ENCODE results near the gene WDR62. TPM values are rescaled to one million over a fixed set of nuclear protein-coding genes. Genes with fewer than 3 reads are reported as not detected.

Gene WDR62
- total RNA-seq, 2 experiments from 2014 or later = 13.6 to 14.3 TPM

DNA sequence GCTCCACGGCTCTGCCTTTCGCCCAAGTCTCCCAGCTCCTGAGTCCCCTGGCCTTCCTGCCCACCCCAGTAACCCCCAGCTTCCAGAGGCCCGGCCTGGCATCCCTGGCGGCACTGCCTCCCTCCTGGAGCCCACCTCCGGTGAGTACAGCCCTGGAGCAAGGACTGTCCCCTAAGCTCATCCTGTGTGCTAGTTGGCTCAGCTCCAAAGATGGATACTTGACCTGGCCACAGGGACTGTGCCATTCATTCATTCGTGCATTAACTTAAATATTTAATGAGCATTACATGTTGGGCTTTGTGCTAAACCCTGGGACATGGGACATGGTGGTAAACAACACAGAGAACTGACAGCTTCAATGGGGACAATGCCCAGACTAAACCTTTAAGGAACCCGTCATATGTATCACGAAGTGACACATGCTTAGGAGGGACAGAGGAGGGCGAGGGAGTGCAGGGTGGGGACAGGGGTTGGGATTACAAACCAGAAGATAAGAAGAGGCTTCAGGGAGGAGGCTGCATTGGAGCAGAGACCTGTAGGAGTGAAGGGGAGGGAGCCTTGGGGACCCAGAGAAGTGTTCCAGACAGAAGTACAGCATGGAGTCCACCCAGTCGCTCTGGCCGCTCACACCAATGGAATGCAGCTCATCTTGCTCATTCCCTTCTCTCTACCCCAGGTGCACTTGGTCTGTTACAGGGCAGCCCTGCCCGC is 49.3 kb downstream of the WDR62 start:
- peaks cover 13% of the 10 kb centered on the region for H3K36me3 Mint-ChIP-seq (ENCODE audit: low read depth)
- H3K4me1 Mint-ChIP-seq = no peaks in the 10 kb centered on the region
- no peaks in the 10 kb centered on the region for H3K27me3 Mint-ChIP-seq
- intact Hi-C loops (cut with DNase I, micrococcal nuclease) = no loop called here
- ATAC-seq (no peak), DNase-seq (no peak)
- no peak overlapping the region for H3K27ac Mint-ChIP-seq
- CTCF ChIA-PET = interaction anchor here (1.1 kb wide), 1 partner anchor 10 kb away, joined by 3 read pairs; no protein-coding TSS in a partner anchor
- POLR2A ChIA-PET = no interaction called here
- H3K9me3 Mint-ChIP-seq (ENCODE audit: low read depth) = no peaks in the 10 kb centered on the region
- no peak overlapping the region for H3K4me3 Mint-ChIP-seq

DNA sequence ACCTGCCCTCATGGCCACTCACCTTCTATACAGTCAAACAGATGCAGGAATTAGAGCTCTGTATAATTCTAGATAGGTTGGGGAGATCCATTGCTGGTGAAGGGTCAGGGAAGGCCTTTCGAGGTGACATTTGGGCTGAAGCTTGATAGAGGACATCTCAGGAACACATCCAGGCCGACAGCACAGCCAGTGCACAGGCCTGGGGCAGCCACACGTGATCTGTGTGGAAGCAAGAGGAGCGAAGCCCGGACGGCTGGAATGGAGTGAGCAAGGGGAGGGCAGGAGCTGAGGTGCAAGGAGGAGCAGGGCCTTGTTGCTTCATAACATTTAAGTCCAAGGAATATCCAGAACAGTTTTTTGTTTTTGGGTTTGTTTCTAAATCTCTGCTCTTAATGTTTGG is 51.7 kb downstream of the WDR62 start:
- no peak for DNase-seq
- ChIA-PET CTCF (interaction anchor here (0.6 kb wide), 2 partner anchors 494 to 656 kb away, joined by 4 read pairs; no protein-coding TSS in a partner anchor), POLR2A (interaction anchor here (0.6 kb wide), 1 partner anchor 37 kb away, joined by 9 read pairs; no protein-coding TSS in a partner anchor)
- H3K4me1 Mint-ChIP-seq = no peaks in the 10 kb centered on the region
- H3K9me3 Mint-ChIP-seq (ENCODE audit: low read depth) = no peaks in the 10 kb centered on the region
- intact Hi-C loops (cut with DNase I, micrococcal nuclease) = no loop called here
- no peak overlapping the region for H3K27ac Mint-ChIP-seq
- no peak for ATAC-seq
- no peak overlapping the region for H3K4me3 Mint-ChIP-seq
- peaks cover 12% of the 10 kb centered on the region for H3K36me3 Mint-ChIP-seq (ENCODE audit: low read depth)
- H3K27me3 Mint-ChIP-seq = no peaks in the 10 kb centered on the region

DNA sequence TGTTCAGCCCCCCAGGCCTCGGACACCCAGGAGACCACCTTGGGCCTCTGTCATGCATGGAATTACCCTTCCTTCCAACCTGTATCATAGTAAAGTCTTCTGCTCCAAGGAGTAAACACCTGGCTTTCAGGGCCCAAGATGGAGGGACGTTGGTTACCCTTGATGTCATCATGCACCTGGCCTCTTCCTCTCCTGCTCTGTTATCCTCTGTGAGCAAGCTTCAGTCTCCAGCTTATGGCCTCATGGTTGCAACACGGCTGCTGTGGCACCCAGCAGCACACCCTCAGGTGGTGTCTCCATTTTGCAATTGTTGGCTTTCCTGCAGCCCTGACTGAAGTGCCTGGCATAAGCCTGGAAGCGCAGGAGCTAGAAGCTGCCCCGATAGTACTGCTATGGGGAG is 52.3 kb downstream of the WDR62 start:
- Mint-ChIP-seq H3K4me1 (no peaks in the 10 kb centered on the region), H3K27ac (no peak overlapping the region), H3K27me3 (no peaks in the 10 kb centered on the region), H3K9me3 (ENCODE audit: low read depth) (no peaks in the 10 kb centered on the region), H3K36me3 (ENCODE audit: low read depth) (peaks cover 12% of the 10 kb centered on the region), H3K4me3 (no peak overlapping the region)
- DNase-seq = no peak
- intact Hi-C loops (cut with DNase I, micrococcal nuclease) = no loop called here
- POLR2A ChIA-PET = no interaction called here
- ATAC-seq = no peak
- CTCF ChIA-PET = interaction anchor here (0.6 kb wide), 1 partner anchor 495 kb away, joined by 4 read pairs; no protein-coding TSS in a partner anchor

DNA sequence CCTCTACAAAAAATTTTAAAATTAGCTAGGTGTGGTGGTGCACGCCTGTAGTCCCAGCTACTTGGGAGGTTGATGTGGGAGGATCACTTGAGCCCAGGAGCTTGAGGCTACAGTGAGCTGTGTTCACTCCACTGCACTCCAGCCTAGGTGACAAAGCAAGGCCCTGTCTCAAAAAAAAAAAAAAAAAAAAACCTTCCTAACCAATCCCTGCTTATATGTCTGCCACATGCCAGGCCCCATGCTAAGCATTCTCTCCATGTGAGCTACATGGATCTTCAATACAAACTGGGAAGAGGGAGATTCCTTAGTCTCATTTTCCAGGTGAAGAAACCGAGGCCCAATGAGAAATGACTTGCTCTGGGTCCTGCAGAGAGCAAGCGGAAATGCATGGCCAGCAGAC is 54.0 kb downstream of the WDR62 start:
- Mint-ChIP-seq H3K27ac (no peak overlapping the region), H3K4me3 (no peak overlapping the region), H3K36me3 (ENCODE audit: low read depth) (peaks cover 21% of the 10 kb centered on the region), H3K9me3 (ENCODE audit: low read depth) (no peaks in the 10 kb centered on the region), H3K27me3 (no peaks in the 10 kb centered on the region), H3K4me1 (peaks cover 8% of the 10 kb centered on the region)
- ChIA-PET POLR2A (interaction anchor here (0.5 kb wide), 1 partner anchor 95 kb away, joined by 3 read pairs; no protein-coding TSS in a partner anchor), CTCF (no interaction called here)
- no peak for ATAC-seq
- DNase-seq = no peak
- intact Hi-C loops (cut with DNase I, micrococcal nuclease) = no loop called here

DNA sequence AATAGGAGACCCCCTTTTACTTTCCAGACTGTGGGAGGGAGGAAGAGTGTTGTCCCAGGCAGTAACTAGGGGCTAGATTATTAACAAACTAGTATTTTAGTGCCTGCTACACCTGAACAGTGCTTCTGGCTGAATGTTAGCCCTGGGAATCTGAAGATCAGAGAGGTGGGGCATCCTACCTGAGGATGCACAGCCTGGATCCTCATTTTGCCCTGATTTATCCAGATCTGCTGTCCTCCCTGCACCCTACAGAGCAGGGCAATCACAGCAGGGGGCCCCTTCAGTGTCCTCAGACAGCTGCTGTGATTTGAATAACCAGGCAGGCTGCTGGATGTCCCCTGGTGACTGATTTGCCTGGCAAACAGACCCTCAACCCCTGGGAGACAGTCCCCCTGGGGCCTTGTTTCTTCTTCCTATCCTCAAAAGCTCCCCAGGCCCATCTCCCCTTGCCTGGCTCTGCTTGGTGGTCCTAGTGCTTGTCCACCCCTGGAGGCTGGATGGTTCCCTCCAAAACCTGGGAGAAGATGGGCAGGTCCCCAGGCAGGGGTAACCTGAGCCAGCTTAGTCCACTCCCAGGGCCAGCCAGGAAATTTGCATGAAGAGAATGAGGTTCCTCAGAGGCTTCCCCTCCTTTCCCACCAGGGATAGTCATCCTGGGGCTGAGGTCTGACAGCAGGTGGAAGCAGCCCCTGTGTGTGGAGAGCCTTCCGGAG is 55.9 kb downstream of the WDR62 start, which contains the start of gene OVOL3:
TSS of gene OVOL3 (plus strand) at position 657 of the 713 bp plus-strand sequence. CDS start 60 bp downstream, outside the sequence.
- Mint-ChIP-seq H3K27me3 (no peaks in the 10 kb centered on the region), H3K4me1 (peaks cover 11% of the 10 kb centered on the region), H3K27ac (no peak within 1 kb of the TSS), H3K9me3 (ENCODE audit: low read depth) (no peaks in the 10 kb centered on the region), H3K36me3 (ENCODE audit: low read depth) (peaks cover 24% of the 10 kb centered on the region), H3K4me3 (no peak within 1 kb of the TSS)
- intact Hi-C loops (cut with DNase I, micrococcal nuclease) = loop anchor here in 1 of 2 experiments (10.0 kb wide), 1 partner anchor 396 kb away; the partner anchor contains the start of gene KMT2B
- ATAC-seq (no peak), DNase-seq (no peak)
- ChIA-PET CTCF (no interaction called here), POLR2A (no interaction called here)

DNA sequence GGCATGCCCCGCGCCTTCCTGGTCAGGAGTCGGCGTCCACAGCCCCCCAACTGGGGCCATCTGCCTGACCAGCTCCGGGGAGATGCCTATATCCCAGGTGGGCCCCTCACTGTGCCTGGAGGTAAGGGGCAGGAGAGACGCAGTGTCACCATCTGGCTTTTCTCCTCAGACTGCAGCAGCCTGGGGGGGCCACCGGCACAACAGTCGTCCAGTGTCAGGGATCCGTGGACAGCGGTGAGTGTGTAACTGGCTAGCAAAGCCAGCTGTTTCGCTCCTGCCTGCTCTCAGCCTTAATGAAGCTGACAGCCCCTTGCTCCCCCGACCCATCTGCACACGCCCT is 56.5 kb downstream of the WDR62 start:
- DNase-seq (no peak), ATAC-seq (no peak)
- Mint-ChIP-seq H3K9me3 (ENCODE audit: low read depth) (no peaks in the 10 kb centered on the region), H3K36me3 (ENCODE audit: low read depth) (peaks cover 26% of the 10 kb centered on the region), H3K27ac (no peak overlapping the region), H3K4me1 (peaks cover 14% of the 10 kb centered on the region), H3K27me3 (no peaks in the 10 kb centered on the region), H3K4me3 (no peak overlapping the region)
- ChIA-PET CTCF (no interaction called here), POLR2A (no interaction called here)
- intact Hi-C loops (cut with DNase I, micrococcal nuclease) = loop anchor here in 1 of 2 experiments (10.0 kb wide), 1 partner anchor 396 kb away; the partner anchor contains the start of gene KMT2B

DNA sequence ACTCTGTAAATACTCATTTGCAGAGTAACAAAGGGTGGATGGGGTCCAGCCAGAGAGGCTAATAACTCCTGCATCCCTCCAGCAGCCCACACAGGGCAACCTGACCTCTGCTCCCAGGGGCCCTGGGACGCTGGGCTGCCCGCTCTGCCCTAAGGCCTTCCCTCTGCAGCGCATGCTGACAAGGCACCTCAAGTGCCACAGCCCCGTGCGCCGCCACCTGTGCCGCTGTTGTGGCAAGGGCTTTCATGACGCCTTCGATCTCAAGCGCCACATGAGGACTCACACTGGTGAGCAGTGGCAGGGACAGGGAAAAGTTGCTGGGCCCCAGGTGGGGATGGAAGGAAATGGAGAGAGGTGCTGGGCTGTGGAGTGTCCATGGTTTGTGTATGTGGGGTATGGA is 58.0 kb downstream of the WDR62 start:
- H3K36me3 Mint-ChIP-seq (ENCODE audit: low read depth) = peaks cover 32% of the 10 kb centered on the region
- H3K9me3 Mint-ChIP-seq (ENCODE audit: low read depth) = no peaks in the 10 kb centered on the region
- no peak overlapping the region for H3K27ac Mint-ChIP-seq
- DNase-seq (no peak), ATAC-seq (no peak)
- intact Hi-C loops (cut with DNase I, micrococcal nuclease) = loop anchor here in 1 of 2 experiments (10.0 kb wide), 1 partner anchor 398 kb away; the partner anchor contains the start of gene KMT2B
- H3K27me3 Mint-ChIP-seq = no peaks in the 10 kb centered on the region
- ChIA-PET CTCF (interaction anchor here (1.4 kb wide), 1 partner anchor 15 kb away, joined by 3 read pairs; no protein-coding TSS in a partner anchor), POLR2A (no interaction called here)
- peaks cover 25% of the 10 kb centered on the region for H3K4me1 Mint-ChIP-seq
- peak overlapping the region; percentile 98 for H3K4me3 Mint-ChIP-seq

DNA sequence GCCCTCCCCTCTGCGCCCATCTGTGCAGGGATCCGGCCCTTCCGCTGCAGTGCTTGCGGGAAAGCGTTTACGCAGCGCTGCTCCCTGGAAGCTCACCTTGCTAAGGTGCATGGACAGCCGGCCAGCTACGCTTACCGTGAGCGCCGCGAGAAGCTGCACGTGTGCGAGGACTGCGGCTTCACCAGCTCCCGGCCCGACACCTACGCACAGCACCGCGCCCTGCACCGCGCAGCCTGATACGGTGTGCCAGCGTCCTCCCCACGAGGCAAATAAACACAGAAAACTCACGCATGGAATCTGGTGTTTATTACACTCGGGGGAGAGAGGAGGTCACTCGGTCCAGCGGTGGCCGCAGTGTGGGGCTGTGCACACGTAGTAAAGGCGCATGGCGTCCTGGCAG is 58.7 kb downstream of the WDR62 start:
- DNase-seq (no peak), ATAC-seq (no peak)
- H3K27me3 Mint-ChIP-seq = no peaks in the 10 kb centered on the region
- H3K4me3 Mint-ChIP-seq = peak overlapping the region; percentile 98
- ChIA-PET POLR2A (no interaction called here), CTCF (interaction anchor here (0.6 to 1.4 kb wide), 2 partner anchors 15 to 52 kb away, joined by 3 read pairs; no protein-coding TSS in a partner anchor)
- intact Hi-C loops (cut with DNase I, micrococcal nuclease) = loop anchor here in 1 of 2 experiments (10.0 kb wide), 1 partner anchor 399 kb away; the partner anchor contains the start of gene KMT2B
- peaks cover 35% of the 10 kb centered on the region for H3K36me3 Mint-ChIP-seq (ENCODE audit: low read depth)
- no peaks in the 10 kb centered on the region for H3K9me3 Mint-ChIP-seq (ENCODE audit: low read depth)
- peak overlapping the region; percentile 93 for H3K27ac Mint-ChIP-seq
- H3K4me1 Mint-ChIP-seq = peaks cover 28% of the 10 kb centered on the region

DNA sequence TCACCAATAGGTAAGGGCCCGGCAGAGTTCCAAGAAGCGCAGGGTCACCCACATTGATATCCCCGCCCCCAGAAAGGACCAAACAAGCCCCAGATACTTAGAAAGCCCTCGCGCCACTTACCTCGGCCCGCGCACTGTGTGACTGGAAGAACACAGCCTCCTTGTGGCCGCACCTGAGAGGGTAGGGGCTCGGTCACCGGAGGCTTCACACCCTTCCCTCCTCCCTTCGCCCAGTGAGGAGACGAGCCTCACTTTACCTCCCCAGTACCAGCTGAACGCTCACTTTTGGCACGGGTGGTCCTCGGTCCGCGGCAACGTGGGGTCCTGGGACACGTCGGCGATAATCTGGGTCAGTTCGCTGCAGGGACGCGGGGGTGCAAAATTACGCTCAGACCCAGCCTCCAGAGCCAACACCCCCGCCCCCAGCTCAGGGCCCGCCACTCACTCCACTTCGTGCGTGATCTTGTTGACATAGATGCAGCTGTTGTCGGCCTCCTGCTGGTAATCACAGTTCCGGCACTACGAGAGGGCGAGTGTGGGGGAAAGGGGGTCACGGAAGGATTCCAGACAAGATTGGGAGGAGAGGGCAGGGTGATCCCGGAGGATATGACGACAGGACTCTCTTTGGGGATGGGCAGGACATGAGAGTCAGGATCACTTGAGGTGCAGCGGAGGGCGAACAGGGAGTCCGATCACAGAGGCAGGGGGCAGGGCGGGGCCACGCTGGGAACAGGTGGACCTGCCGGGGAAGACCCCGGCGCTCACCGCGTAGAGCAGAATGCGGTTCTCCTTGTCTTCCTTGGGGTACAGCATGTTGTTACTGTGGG is 59.4 kb downstream of the WDR62 start:
- Mint-ChIP-seq H3K4me3 (peak overlapping the region; percentile 98), H3K4me1 (peaks cover 28% of the 10 kb centered on the region), H3K36me3 (ENCODE audit: low read depth) (peaks cover 32% of the 10 kb centered on the region), H3K27me3 (no peaks in the 10 kb centered on the region), H3K9me3 (ENCODE audit: low read depth) (no peaks in the 10 kb centered on the region), H3K27ac (peak overlapping the region; percentile 93)
- ChIA-PET POLR2A (interaction anchor here (0.6 to 1.3 kb wide), 2 partner anchors 60 to 131 kb away, joined by 4 to 5 read pairs; partner anchors contain the start of gene THAP8), CTCF (interaction anchor here (0.6 to 1.4 kb wide), 6 partner anchors 14 to 54 kb away, joined by 3 to 8 read pairs (median 3); no protein-coding TSS in a partner anchor)
- DNase-seq (peak; percentile 53), ATAC-seq (no peak)
- intact Hi-C loops (cut with DNase I, micrococcal nuclease) = loop anchor here (2.0 to 10.0 kb wide), 3 partner anchors 373 to 737 kb away; partner anchors contain the start of genes KMT2B (in 1 of the 2) and ZNF345 (in 1 of the 2)

DNA sequence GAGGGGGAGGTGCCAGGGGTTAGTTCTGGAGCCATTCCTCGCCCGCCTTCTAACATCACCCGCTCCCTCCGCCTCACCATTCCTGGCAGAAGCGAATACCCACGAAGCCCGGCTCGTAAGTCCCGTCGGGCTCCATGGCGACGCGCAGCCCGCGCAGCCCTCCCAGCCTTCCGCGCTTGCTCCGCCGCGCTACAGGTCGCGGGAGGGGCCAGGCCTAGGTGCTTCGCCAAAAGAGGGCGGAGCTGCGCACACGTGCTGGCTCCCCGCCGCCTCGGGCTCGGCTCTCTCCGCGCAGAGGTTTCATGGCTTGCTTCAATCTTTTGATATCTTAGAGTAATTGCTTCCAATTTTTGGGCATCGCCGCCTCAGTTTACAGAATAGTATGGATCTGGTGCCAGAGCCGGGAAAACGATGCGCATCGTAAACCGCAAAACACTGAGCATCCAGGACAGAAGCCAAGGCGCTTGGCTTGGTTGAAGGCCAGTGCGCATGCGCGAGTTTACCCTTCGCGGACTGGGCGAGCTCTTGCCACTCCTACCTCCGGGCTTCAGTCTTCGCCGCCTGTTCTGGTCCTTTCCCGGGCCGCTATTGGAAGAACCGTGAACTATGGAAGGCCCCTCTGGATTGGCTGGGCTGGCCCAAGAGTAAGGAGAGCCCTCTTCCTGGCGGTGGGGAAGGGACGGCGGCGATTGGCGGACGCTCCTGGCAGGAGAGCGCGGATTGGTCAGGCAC is 60.2 kb downstream of the WDR62 start, which contains the start of gene POLR2I:
TSS of gene POLR2I (minus strand) at position 155 of the 732 bp plus-strand sequence. CDS start at position 136, 19 bp downstream.
- intact Hi-C loops (cut with DNase I, micrococcal nuclease) = loop anchor here (1.0 to 10.0 kb wide), 22 partner anchors 12 to 1102 kb away; partner anchors contain the start of genes ALKBH6 (in 2 of the 2), THAP8 (in 2 of the 2), WDR62 (in 2 of the 2) and ARHGAP33 (in 1 of the 2)

More for the DNA sequence above, 60.2 kb downstream of the WDR62 start, which contains the start of gene POLR2I:
- H3K4me3 Mint-ChIP-seq = peak within 1 kb of the TSS; percentile 98
- peaks cover 36% of the 10 kb centered on the region for H3K36me3 Mint-ChIP-seq (ENCODE audit: low read depth)
- DNase-seq = peak; percentile 99
- POLR2A ChIA-PET = interaction anchor here (0.6 to 1.3 kb wide), 10 partner anchors 9 to 132 kb away, joined by 3 to 12 read pairs (median 4); partner anchors contain the start of genes ALKBH6, CAPNS1, THAP8 and ZNF146
- H3K27me3 Mint-ChIP-seq = no peaks in the 10 kb centered on the region
- peaks cover 29% of the 10 kb centered on the region for H3K4me1 Mint-ChIP-seq
- peak; percentile 95 for ATAC-seq
- H3K9me3 Mint-ChIP-seq (ENCODE audit: low read depth) = no peaks in the 10 kb centered on the region
- CTCF ChIA-PET = interaction anchor here (0.8 to 1.1 kb wide), 4 partner anchors 13 to 61 kb away, joined by 3 to 8 read pairs (median 3); partner anchors contain the start of gene THAP8
- H3K27ac Mint-ChIP-seq = peak within 1 kb of the TSS; percentile 93
